HG02870 (cell line): ENCODE measurements around the gene NR1I2.

Experiments used
- ATAC-seq: cut with Tn5 transposase; IDR thresholded peaks from one replicate; pipeline ENCODE4 v1.9.1; 2021; ENCODE audit warnings: mild to moderate bottlenecking, moderate library complexity; ENCODE audit not compliant: unreplicated experiment

The NR1I2 gene

GRCh38 chr3:119781330-119782198, at the start of gene NR1I2:
NR1I2 (plus strand) TSS chr3:119782101.
- ATAC-seq: no peak

- peak; percentile 49 for ATAC-seq
Measured at GRCh38 chr3:119733812-119734211, 48.1 kb upstream of the NR1I2 start.

- ATAC-seq: no peak
Measured at GRCh38 chr3:119738741-119739140, 43.2 kb upstream of the NR1I2 start.

GRCh38 chr3:119741657-119742590, 40.0 kb upstream of the NR1I2 start:
- ATAC-seq: no peak

GRCh38 chr3:119743921-119744320, 38.0 kb upstream of the NR1I2 start:
- no peak for ATAC-seq

- peak; percentile 45 for ATAC-seq
Measured at GRCh38 chr3:119745942-119746341, 36.0 kb upstream of the NR1I2 start.

- no peak for ATAC-seq
Measured at GRCh38 chr3:119746423-119746822, 35.5 kb upstream of the NR1I2 start.

- ATAC-seq: no peak
Measured at GRCh38 chr3:119747357-119747756, 34.5 kb upstream of the NR1I2 start.

GRCh38 chr3:119748991-119749390, 32.9 kb upstream of the NR1I2 start:
- no peak for ATAC-seq

GRCh38 chr3:119751423-119751822, 30.5 kb upstream of the NR1I2 start:
- ATAC-seq: no peak

GRCh38 chr3:119759962-119760361, 21.9 kb upstream of the NR1I2 start:
- ATAC-seq: peak; percentile 62

- ATAC-seq: no peak
Measured at GRCh38 chr3:119762876-119763275, 19.0 kb upstream of the NR1I2 start.

GRCh38 chr3:119763466-119763865, 18.4 kb upstream of the NR1I2 start:
- ATAC-seq: no peak

GRCh38 chr3:119765239-119765638, 16.7 kb upstream of the NR1I2 start:
- no peak for ATAC-seq

- no peak for ATAC-seq
Measured at GRCh38 chr3:119767936-119768601, 13.8 kb upstream of the NR1I2 start.

- no peak for ATAC-seq
Measured at GRCh38 chr3:119768668-119769393, 13.1 kb upstream of the NR1I2 start.

GRCh38 chr3:119769394-119770149, 12.3 kb upstream of the NR1I2 start:
- no peak for ATAC-seq

- peak; percentile 88 for ATAC-seq
Measured at GRCh38 chr3:119774444-119774843, 7.5 kb upstream of the NR1I2 start.

GRCh38 chr3:119776304-119776703, 5.6 kb upstream of the NR1I2 start:
- ATAC-seq: no peak

- ATAC-seq: no peak
Measured at GRCh38 chr3:119778176-119778575, 3.7 kb upstream of the NR1I2 start.
